C1 segment of cervical spinal cord (tissue), 14 donors: ENCODE results near the gene ZNF296.

Experiments used
- DNase-seq, 14 donors: peaks; one replicate each; lab custom pipeline; 2025; lab: John Stamatoyannopoulos, UW

The ZNF296 gene

DNA sequence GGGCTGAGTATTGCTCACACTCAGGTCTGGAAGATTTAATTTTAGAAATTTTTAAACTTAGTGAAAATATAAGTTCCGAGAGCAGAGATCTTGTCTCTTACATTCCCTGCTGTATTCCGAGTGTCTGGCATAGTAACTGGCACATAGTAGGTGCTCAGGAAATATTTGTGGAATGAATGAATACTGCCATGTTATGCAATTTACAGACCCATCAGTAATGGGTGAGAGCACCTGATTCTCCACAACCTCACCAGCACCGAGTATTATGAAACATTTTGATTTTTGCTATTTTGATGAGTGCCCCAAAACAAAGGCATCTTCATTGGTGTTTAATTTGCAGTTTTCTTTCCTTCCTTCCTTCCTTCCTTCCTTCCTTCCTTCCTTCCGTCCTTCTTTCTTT, 53.2 kb downstream of the ZNF296 start:
- DNase-seq = no peak

DNA sequence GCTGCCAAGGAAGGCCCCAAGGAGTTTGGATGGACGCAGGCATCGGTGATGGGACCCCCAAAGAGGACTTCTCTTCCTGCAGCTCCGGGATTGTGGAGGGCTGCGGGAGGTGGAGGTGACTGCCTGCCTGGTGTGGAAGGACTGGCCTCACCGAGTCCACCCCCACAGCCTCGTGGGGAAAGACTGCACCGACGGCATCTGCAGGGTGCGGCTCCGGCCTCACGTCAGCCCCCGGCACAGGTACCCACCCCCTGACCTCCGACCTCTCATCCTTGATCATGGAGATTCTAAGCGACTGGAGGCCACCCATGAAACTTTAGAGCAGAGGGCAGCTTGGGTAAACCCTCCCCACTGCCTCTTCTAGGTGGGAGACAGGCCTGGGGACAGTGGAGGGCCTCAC, 54.3 kb downstream of the ZNF296 start:
- no peak for DNase-seq
